A549 (cell line): ENCODE measurements around the gene RUNX2. TPM values are rescaled to one million over a fixed set of nuclear protein-coding genes. Genes with fewer than 3 reads are reported as not detected.

Experiments
- ATAC-seq, 2 experiments: fragments of 200-7000 bp in 1 of 2; fragments of >200 bp in 1 of 2; cut with Nextera tagmentation in 1 of 2; cut with Tn5 transposase in 1 of 2; 3 replicates each; pipeline versions ENCODE4 v1.8.0 to v1.9.1; 2018 to 2020; ENCODE audit warnings: mild to moderate bottlenecking in 1 of 2, moderate library complexity in 1 of 2
- CTCF ChIA-PET: fragments of 300-600 bp; sonication (Branson Sonifier 250); formaldehyde crosslinking; extraction: SDS; loops from one replicate; lab custom pipeline; 2021; ENCODE audit warnings: antibody characterized with exemption, inconsistent platforms; lab: Yijun Ruan, JAX
- POLR2A ChIA-PET: fragments of 350-600 bp; formaldehyde crosslinking; extraction: SDS; loops from one replicate; lab custom pipeline; 2021; ENCODE audit warnings: antibody characterized with exemption, inconsistent platforms; lab: Yijun Ruan, JAX
- DNase-seq, 2 experiments: peaks; one replicate each; pipeline versions ENCODE4 v3.0.0 to v3.0.0-alpha.2; 2011 to 2016; ENCODE audit warnings: low read depth in 1 of 2, low spot score in 1 of 2
- FAIRE-seq: peaks from 2 replicates; lab custom pipeline; 2011; peaks lifted over from hg19 to GRCh38; lab: Jason Lieb, UNC
- H3K27ac ChIP-seq, 2 experiments: fragments of >200 bp; sonication (Bioruptor Twin); formaldehyde crosslinking; 3 replicates each; pipeline ENCODE4 v1.5.1; 2016 to 2017
- H3K4me1 ChIP-seq: fragments of >200 bp; sonication (Bioruptor Twin); formaldehyde crosslinking; 3 replicates; pipeline ENCODE4 v1.6.1; 2016
- H3K4me2 ChIP-seq: fragments of >200 bp; sonication (Bioruptor Twin); formaldehyde crosslinking; 3 replicates; pipeline ENCODE4 v1.6.1; 2016
- H3K4me3 ChIP-seq: fragments of >200 bp; sonication (Bioruptor Twin); formaldehyde crosslinking; 3 replicates; pipeline ENCODE4 v1.5.1; 2016
- H3K9me3 ChIP-seq: fragments of >200 bp; sonication (Bioruptor Twin); formaldehyde crosslinking; 3 replicates; pipeline ENCODE4 v1.6.1; 2016
- BHLHE40 ChIP-seq: IDR thresholded peaks from 2 replicates; pipeline ENCODE4 v1.6.1; 2012; ENCODE audit warnings: low read depth, low read length, inconsistent platforms
- CBX2 ChIP-seq: fragments of 200-600 bp; sonication (generic); IDR thresholded peaks from 2 replicates; pipeline ENCODE4 v1.6.1; 2016; ENCODE audit warnings: low read depth, mild to moderate bottlenecking, borderline replicate concordance
- EP300 ChIP-seq, 2 experiments: fragments of >200 bp; sonication (Bioruptor Twin); formaldehyde crosslinking; IDR thresholded peaks; 2 replicates in 1 of 2; 3 replicates in 1 of 2; pipeline ENCODE4 v1.6.1; 2016 to 2017
- FOSB ChIP-seq: fragments of 250-450 bp; sonication (Bioruptor Pico); IDR thresholded peaks from 2 replicates; pipeline ENCODE4 v1.5.0; 2020; ENCODE audit warnings: mild to moderate bottlenecking, moderate library complexity
- GATA3 ChIP-seq: IDR thresholded peaks from 2 replicates; pipeline ENCODE4 v1.6.1; 2012; ENCODE audit warnings: borderline replicate concordance
- HEYL ChIP-seq: fragments of 250-450 bp; sonication (Bioruptor Pico); IDR thresholded peaks from 2 replicates; pipeline ENCODE4 v1.8.0; 2021; ENCODE audit warnings: mild to moderate bottlenecking, moderate library complexity
- HOXB5 ChIP-seq: fragments of 250-450 bp; sonication (Bioruptor Pico); IDR thresholded peaks from 2 replicates; pipeline ENCODE4 v1.5.0; 2020; ENCODE audit warnings: mild to moderate bottlenecking, moderate library complexity
- MAZ ChIP-seq: fragments of 150-350 bp; IDR thresholded peaks from 2 replicates; pipeline ENCODE4 v1.6.1; 2014; ENCODE audit warnings: antibody characterized with exemption, low read depth, low read length, borderline replicate concordance
- NFE2L2 ChIP-seq: fragments of 150-350 bp; conservative IDR thresholded peaks from 2 replicates; pipeline ENCODE4 v1.6.1; 2014; ENCODE audit warnings: low read length
- NPAS2 ChIP-seq: fragments of 250-450 bp; sonication (Bioruptor Pico); IDR thresholded peaks from 2 replicates; pipeline ENCODE4 v1.8.0; 2022; ENCODE audit warnings: mild to moderate bottlenecking, moderate library complexity, borderline replicate concordance
- NR3C1 ChIP-seq: fragments of >200 bp; sonication (Bioruptor Twin); formaldehyde crosslinking; IDR thresholded peaks from 3 replicates; pipeline ENCODE4 v1.6.1; 2017
- RAD21 ChIP-seq, 2 experiments: fragments of >200 bp in 1 of 2; sonication (Bioruptor Twin) in 1 of 2; formaldehyde crosslinking in 1 of 2; IDR thresholded peaks in 1 of 2; conservative IDR thresholded peaks in 1 of 2; 2 replicates in 1 of 2; 3 replicates in 1 of 2; pipeline ENCODE4 v1.6.1; 2012 to 2018; ENCODE audit warnings: inconsistent platforms in 1 of 2
- RCOR1 ChIP-seq: fragments of 150-350 bp; IDR thresholded peaks from 2 replicates; pipeline ENCODE4 v1.6.1; 2014; ENCODE audit warnings: antibody characterized with exemption, low read length, low read depth
- SREBF2 ChIP-seq: fragments of 450-650 bp; IDR thresholded peaks from 2 replicates; pipeline ENCODE4 v1.6.1; 2014; ENCODE audit warnings: mild to moderate bottlenecking, moderate library complexity
- TFCP2L1 ChIP-seq: fragments of 250-450 bp; sonication (Bioruptor Pico); IDR thresholded peaks from 2 replicates; pipeline ENCODE4 v1.5.0; 2021; ENCODE audit warnings: mild to moderate bottlenecking
- TP53 ChIP-seq: fragments of 250-450 bp; sonication (Bioruptor Pico); IDR thresholded peaks from 2 replicates; pipeline ENCODE4 v1.5.0; 2021; ENCODE audit warnings: mild to moderate bottlenecking, moderate library complexity
- WGBS: methylation state at CpG from one replicate; pipeline ENCODE4 v1.1.6; 2017; ENCODE audit errors: missing lambda C conversion rate; 5-methylcytosine and 5-hydroxymethylcytosine counted together
- polyA plus RNA-seq, 4 experiments: library from polyadenylated mRNA; depleted of rRNA in 3 of 4; stranded (reverse); fragments of >200 nt; fragmentation: RNase III in 1 of 4; extraction: RNeasy Plus Mini Kit Qiagen cat#74134 plus additional on column Dnase treatment in 1 of 4; gene quantifications; 2 replicates in 3 of 4; 3 replicates in 1 of 4; pipeline ENCODE4 v1.2.3, GENCODE V29; 2011 to 2017
- TF ChIP-seq, protein P1 (sequence below): IDR thresholded peaks from 2 replicates; pipeline ENCODE4 v1.6.1; 2012
- TF ChIP-seq, protein P2 (sequence below): fragments of >200 bp; sonication (Bioruptor Twin); formaldehyde crosslinking; IDR thresholded peaks from 3 replicates; pipeline ENCODE4 v1.6.1; 2016
- TF ChIP-seq, protein P3 (sequence below): fragments of >200 bp; sonication (Bioruptor Twin); formaldehyde crosslinking; IDR thresholded peaks from 3 replicates; pipeline ENCODE4 v1.5.1; 2016
- TF ChIP-seq, protein P4 (sequence below): fragments of 150-350 bp; IDR thresholded peaks from 2 replicates; pipeline ENCODE4 v1.6.1; 2014; ENCODE audit warnings: low read depth, mild to moderate bottlenecking, low read length
- TF ChIP-seq, protein P5 (sequence below): IDR thresholded peaks from 2 replicates; pipeline ENCODE4 v1.6.1; 2012

RUNX2 gene
- polyA plus RNA-seq, 2 of the 4 experiments (the other 2 are of a cell fraction): 0.13 to 0.83 TPM

- ATAC-seq: no peak
- WGBS: 76% methylated on average over 1 of the region's 1 CpG
- CTCF ChIA-PET: no interaction called here
- no peak for FAIRE-seq
- no peak overlapping the region for H3K4me3 ChIP-seq
- no peak overlapping the region for H3K27ac ChIP-seq
- POLR2A ChIA-PET: no interaction called here
- TF ChIP-seq NR3C1: no peak
- TF ChIP-seq, protein P1, sequence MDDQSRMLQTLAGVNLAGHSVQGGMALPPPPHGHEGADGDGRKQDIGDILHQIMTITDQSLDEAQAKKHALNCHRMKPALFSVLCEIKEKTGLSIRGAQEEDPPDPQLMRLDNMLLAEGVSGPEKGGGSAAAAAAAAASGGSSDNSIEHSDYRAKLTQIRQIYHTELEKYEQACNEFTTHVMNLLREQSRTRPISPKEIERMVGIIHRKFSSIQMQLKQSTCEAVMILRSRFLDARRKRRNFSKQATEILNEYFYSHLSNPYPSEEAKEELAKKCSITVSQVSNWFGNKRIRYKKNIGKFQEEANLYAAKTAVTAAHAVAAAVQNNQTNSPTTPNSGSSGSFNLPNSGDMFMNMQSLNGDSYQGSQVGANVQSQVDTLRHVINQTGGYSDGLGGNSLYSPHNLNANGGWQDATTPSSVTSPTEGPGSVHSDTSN: no peak
- no peak for TF ChIP-seq GATA3
- TF ChIP-seq BHLHE40: no peak
- TF ChIP-seq MAZ: no peak
- TF ChIP-seq RCOR1: no peak
- TF ChIP-seq TP53 (CRISPR knock-in tag): no peak
- TF ChIP-seq, protein P2, sequence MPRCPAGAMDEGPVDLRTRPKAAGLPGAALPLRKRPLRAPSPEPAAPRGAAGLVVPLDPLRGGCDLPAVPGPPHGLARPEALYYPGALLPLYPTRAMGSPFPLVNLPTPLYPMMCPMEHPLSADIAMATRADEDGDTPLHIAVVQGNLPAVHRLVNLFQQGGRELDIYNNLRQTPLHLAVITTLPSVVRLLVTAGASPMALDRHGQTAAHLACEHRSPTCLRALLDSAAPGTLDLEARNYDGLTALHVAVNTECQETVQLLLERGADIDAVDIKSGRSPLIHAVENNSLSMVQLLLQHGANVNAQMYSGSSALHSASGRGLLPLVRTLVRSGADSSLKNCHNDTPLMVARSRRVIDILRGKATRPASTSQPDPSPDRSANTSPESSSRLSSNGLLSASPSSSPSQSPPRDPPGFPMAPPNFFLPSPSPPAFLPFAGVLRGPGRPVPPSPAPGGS: no peak
- no peak for TF ChIP-seq FOSB
- TF ChIP-seq SREBF2: no peak
- TF ChIP-seq HEYL (CRISPR knock-in tag): no peak
- no peak for TF ChIP-seq NFE2L2
- TF ChIP-seq RAD21 (conservative IDR thresholded peaks at IDR 0.05 in 1 of 2, IDR thresholded peaks at IDR 0.05 in 1 of 2): no peak
- TF ChIP-seq, protein P3, sequence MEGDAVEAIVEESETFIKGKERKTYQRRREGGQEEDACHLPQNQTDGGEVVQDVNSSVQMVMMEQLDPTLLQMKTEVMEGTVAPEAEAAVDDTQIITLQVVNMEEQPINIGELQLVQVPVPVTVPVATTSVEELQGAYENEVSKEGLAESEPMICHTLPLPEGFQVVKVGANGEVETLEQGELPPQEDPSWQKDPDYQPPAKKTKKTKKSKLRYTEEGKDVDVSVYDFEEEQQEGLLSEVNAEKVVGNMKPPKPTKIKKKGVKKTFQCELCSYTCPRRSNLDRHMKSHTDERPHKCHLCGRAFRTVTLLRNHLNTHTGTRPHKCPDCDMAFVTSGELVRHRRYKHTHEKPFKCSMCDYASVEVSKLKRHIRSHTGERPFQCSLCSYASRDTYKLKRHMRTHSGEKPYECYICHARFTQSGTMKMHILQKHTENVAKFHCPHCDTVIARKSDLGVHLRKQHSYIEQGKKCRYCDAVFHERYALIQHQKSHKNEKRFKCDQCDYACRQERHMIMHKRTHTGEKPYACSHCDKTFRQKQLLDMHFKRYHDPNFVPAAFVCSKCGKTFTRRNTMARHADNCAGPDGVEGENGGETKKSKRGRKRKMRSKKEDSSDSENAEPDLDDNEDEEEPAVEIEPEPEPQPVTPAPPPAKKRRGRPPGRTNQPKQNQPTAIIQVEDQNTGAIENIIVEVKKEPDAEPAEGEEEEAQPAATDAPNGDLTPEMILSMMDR: no peak
- TF ChIP-seq, protein P4, sequence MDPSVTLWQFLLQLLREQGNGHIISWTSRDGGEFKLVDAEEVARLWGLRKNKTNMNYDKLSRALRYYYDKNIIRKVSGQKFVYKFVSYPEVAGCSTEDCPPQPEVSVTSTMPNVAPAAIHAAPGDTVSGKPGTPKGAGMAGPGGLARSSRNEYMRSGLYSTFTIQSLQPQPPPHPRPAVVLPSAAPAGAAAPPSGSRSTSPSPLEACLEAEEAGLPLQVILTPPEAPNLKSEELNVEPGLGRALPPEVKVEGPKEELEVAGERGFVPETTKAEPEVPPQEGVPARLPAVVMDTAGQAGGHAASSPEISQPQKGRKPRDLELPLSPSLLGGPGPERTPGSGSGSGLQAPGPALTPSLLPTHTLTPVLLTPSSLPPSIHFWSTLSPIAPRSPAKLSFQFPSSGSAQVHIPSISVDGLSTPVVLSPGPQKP: no peak
- no peak for TF ChIP-seq TFCP2L1 (CRISPR knock-in tag)
- TF ChIP-seq CBX2: no peak
- H3K4me2 ChIP-seq: no peak overlapping the region
- H3K4me1 ChIP-seq: no peaks in the 10 kb centered on the region
- no peak for DNase-seq
- no peaks in the 10 kb centered on the region for H3K9me3 ChIP-seq
Measured at GRCh38 chr6:45688180-45688579, 360.1 kb downstream of the RUNX2 start.

- TF ChIP-seq, protein P5, sequence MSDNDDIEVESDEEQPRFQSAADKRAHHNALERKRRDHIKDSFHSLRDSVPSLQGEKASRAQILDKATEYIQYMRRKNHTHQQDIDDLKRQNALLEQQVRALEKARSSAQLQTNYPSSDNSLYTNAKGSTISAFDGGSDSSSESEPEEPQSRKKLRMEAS: no peak
- TF ChIP-seq TFCP2L1 (CRISPR knock-in tag): no peak
- TF ChIP-seq GATA3: no peak
- no peak for TF ChIP-seq HOXB5 (CRISPR knock-in tag)
- no peak for TF ChIP-seq EP300 (IDR thresholded peaks at IDR 0.05)
- TF ChIP-seq NPAS2: no peak
- H3K27ac ChIP-seq: no peak overlapping the region
- DNase-seq: no peak
- H3K4me3 ChIP-seq: no peak overlapping the region
- no peak overlapping the region for H3K4me2 ChIP-seq
- ChIA-PET CTCF (interaction anchor here (1.3 kb wide), 1 partner anchor 8 kb away, joined by 3 read pairs; no protein-coding TSS in a partner anchor), POLR2A (no interaction called here)
- no peaks in the 10 kb centered on the region for H3K9me3 ChIP-seq
- H3K4me1 ChIP-seq: no peaks in the 10 kb centered on the region
- WGBS: 67% methylated on average over 1 of the region's 2 CpGs
- ATAC-seq: no peak
- no peak for FAIRE-seq
Measured at GRCh38 chr6:45689926-45690615, 361.9 kb downstream of the RUNX2 start.
